Chondrocyte (in vitro differentiated cells): ENCODE measurements around the gene FGG. TPM values are rescaled to one million over a fixed set of nuclear protein-coding genes. Genes with fewer than 3 reads are reported as not detected.

Experiments
- DNase-seq: peaks from one replicate; pipeline ENCODE4 v3.0.0; 2021; ENCODE audit warnings: mixed read lengths, low spot score
- H3K27ac Mint-ChIP-seq: one replicate; pipeline ENCODE4 v1.8.0; 2021; ENCODE audit warnings: mild to moderate bottlenecking, moderate library complexity, mixed read lengths; ENCODE audit not compliant: unreplicated experiment
- H3K27me3 Mint-ChIP-seq: 2 replicates; pipeline ENCODE4 v1.8.0; 2021; ENCODE audit warnings: low read depth, mixed read lengths
- H3K36me3 Mint-ChIP-seq: 2 replicates; pipeline ENCODE4 v1.8.0; 2021; ENCODE audit warnings: low read depth, mixed read lengths
- H3K4me1 Mint-ChIP-seq: 2 replicates; pipeline ENCODE4 v1.8.0; 2021; ENCODE audit warnings: low read depth, mild to moderate bottlenecking, mixed read lengths
- H3K4me3 Mint-ChIP-seq: one replicate; pipeline ENCODE4 v1.8.0; 2021; ENCODE audit warnings: mild to moderate bottlenecking, moderate library complexity, mixed read lengths; ENCODE audit not compliant: unreplicated experiment
- H3K9me3 Mint-ChIP-seq: 2 replicates; pipeline ENCODE4 v1.8.0; 2021; ENCODE audit warnings: low read depth, mixed read lengths
- CTCF ChIP-seq: fragments of 200-600 bp; sonication (generic); IDR thresholded peaks from 2 replicates; pipeline ENCODE4 v1.5.0; 2021; ENCODE audit warnings: antibody characterized with exemption, mild to moderate bottlenecking, moderate library complexity
- total RNA-seq: library from RNA; stranded (reverse); gene quantifications from 3 replicates; pipeline ENCODE4 v1.2.1, GENCODE V29; 2021

Gene FGG
- total RNA-seq, 1 donor from 2014 or later: not detected

DNA sequence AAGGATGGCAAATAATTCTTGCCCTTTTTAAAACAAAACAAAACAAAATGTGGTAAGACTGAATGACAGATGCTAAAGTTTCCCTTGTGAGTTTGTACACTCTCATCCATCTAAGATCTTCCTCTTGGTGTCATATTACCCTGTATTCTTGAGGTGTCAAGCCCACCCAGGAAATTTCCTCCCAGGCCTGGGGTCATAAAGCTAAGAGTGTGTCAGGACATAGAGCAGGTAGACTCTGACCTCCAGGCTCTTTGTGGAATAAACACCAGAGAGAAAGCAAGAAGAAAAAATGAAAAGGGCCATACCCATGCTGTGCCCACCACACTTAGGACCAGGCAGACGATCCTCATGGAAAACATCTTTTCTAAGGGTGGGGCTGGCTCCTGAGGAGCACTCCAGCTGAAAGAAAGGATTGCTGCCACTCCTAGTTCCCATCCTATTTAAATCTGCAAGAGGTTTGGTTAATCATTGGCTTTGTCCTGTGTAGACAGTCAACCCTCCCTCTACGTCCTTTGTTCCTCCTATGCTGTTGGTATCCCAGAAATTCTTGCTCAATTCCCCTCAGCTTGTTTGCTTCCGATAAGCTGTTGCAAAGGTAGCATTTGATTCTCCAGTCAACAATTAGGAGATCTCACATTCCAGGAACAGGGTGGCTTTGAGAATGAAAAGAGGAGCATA lies 22.0 kb downstream of the FGG start, which contains the start of gene FGA:
TSS of gene FGA (minus strand) at position 414 of the 678 bp plus-strand sequence. CDS start at position 359, 55 bp downstream.
- H3K4me1 Mint-ChIP-seq: no peaks in the 10 kb centered on the region
- H3K9me3 Mint-ChIP-seq: no peaks in the 10 kb centered on the region
- no peak within 1 kb of the TSS for H3K27ac Mint-ChIP-seq
- no peaks in the 10 kb centered on the region for H3K36me3 Mint-ChIP-seq
- H3K27me3 Mint-ChIP-seq: peaks cover 41% of the 10 kb centered on the region
- no peak for DNase-seq
- no peak within 1 kb of the TSS for H3K4me3 Mint-ChIP-seq
- no peak for TF ChIP-seq CTCF

- H3K36me3 Mint-ChIP-seq: no peaks in the 10 kb centered on the region
- no peak overlapping the region for H3K4me3 Mint-ChIP-seq
- no peak overlapping the region for H3K27ac Mint-ChIP-seq
- no peak for TF ChIP-seq CTCF
- H3K27me3 Mint-ChIP-seq: peaks cover 42% of the 10 kb centered on the region
- H3K9me3 Mint-ChIP-seq: peaks cover 3% of the 10 kb centered on the region
- H3K4me1 Mint-ChIP-seq: no peaks in the 10 kb centered on the region
- no peak for DNase-seq
These were observed 22.9 kb downstream of the FGG start for GRCh38 chr4:154589296-154590197.

GRCh38 chr4:154588198-154588597 lies 24.3 kb downstream of the FGG start:
- H3K4me1 Mint-ChIP-seq: no peaks in the 10 kb centered on the region
- H3K36me3 Mint-ChIP-seq: no peaks in the 10 kb centered on the region
- TF ChIP-seq CTCF: no peak
- peaks cover 38% of the 10 kb centered on the region for H3K27me3 Mint-ChIP-seq
- H3K27ac Mint-ChIP-seq: no peak overlapping the region
- H3K9me3 Mint-ChIP-seq: peaks cover 3% of the 10 kb centered on the region
- H3K4me3 Mint-ChIP-seq: no peak overlapping the region
- DNase-seq: no peak

- Mint-ChIP-seq H3K27me3 (peaks cover 40% of the 10 kb centered on the region), H3K27ac (no peak overlapping the region), H3K4me3 (no peak overlapping the region), H3K4me1 (no peaks in the 10 kb centered on the region), H3K36me3 (no peaks in the 10 kb centered on the region), H3K9me3 (peaks cover 3% of the 10 kb centered on the region)
- DNase-seq: no peak
- TF ChIP-seq CTCF: no peak
These were observed 26.0 kb downstream of the FGG start for GRCh38 chr4:154586296-154587033.
